ENCODE data around the gene ANK2. TPM values are rescaled to one million over a fixed set of nuclear protein-coding genes. Genes with fewer than 3 reads are reported as not detected.

ANK2 gene
- total RNA-seq, 1 experiment from 2014 or later, result 5.6 TPM

- TF ChIP-seq RAD21 (IDR thresholded peaks at IDR 0.05; ENCODE audit: low read depth), result no peak
- TF ChIP-seq MAX (IDR thresholded peaks at IDR 0.05), result no peak
- TF ChIP-seq ZFX (IDR thresholded peaks at IDR 0.05), result no peak
- no peak for TF ChIP-seq EGR1 (IDR thresholded peaks at IDR 0.05; ENCODE audit: low read depth)
These were observed 123.8 kb downstream of the ANK2 start (continued) for GRCh38 chr4:113173126-113173792.

GRCh38 chr4:113173793-113174264, 124.4 kb downstream of the ANK2 start:
- ATAC-seq (no peak), DNase-seq (ENCODE audit: low read depth, low spot score) (no peak)
- Histone ChIP-seq H3K4me3 (replicated peaks in 1 of 2; ENCODE audit: low read depth in 1 of 2, low read length in 2 of 2) (no peak overlapping the region), H4K20me1 (ENCODE audit: insufficient read depth) (no peaks in the 10 kb centered on the region), H3K9me3 (ENCODE audit: control insufficient read depth in 1 of 2, insufficient read depth in 1 of 2, low read depth in 1 of 2, low read length in 2 of 2) (no peaks in the 10 kb centered on the region), H3K4me1 (ENCODE audit: control insufficient read depth in 1 of 2, insufficient read depth in 2 of 2, low read length in 2 of 2) (no peaks in the 10 kb centered on the region), H3K4me2 (ENCODE audit: low read length) (no peak overlapping the region), H3K9ac (ENCODE audit: low read length) (no peak overlapping the region), H2AFZ (ENCODE audit: low read depth, low read length, poor library complexity, severe bottlenecking) (no peak overlapping the region), H3K36me3 (ENCODE audit: control insufficient read depth in 1 of 2, insufficient read depth in 2 of 2, low read length in 2 of 2) (no peaks in the 10 kb centered on the region), H3K27ac (ENCODE audit: low read depth, low read length) (no peak overlapping the region), H3K79me2 (ENCODE audit: insufficient read depth, low read length) (no peaks in the 10 kb centered on the region), H3K9me2 (ENCODE audit: insufficient read depth) (no peaks in the 10 kb centered on the region), H3K27me3 (ENCODE audit: insufficient read depth, low read length) (no peaks in the 10 kb centered on the region)
- intact Hi-C loops (cut with micrococcal nuclease), result no loop called here
- CTCF ChIA-PET, result no interaction called here
- BruUV-seq (replicated peaks), result no TSS peak
- RAD21 ChIA-PET (ENCODE audit: low non-redundant PET in 1 of 2, low total read pairs in 2 of 2, uncharacterized antibody in 2 of 2, unreplicated experiment in 2 of 2), result no interaction called here
- POLR2A ChIA-PET, result no interaction called here
- TF ChIP-seq CEBPB (IDR thresholded peaks at IDR 0.05; ENCODE audit: low read depth) (no peak), ATF3 (IDR thresholded peaks at IDR 0.05) (no peak), YY1 (IDR thresholded peaks at IDR 0.05; ENCODE audit: extremely low read depth, insufficient replicate concordance, low read depth, low read length) (no peak), SP1 (IDR thresholded peaks at IDR 0.05; ENCODE audit: low read depth) (no peak), CTCF (IDR thresholded peaks at IDR 0.05 in 2 of 3, conservative IDR thresholded peaks at IDR 0.05 in 1 of 3; ENCODE audit: borderline replicate concordance in 1 of 3, insufficient read depth in 1 of 3, low read depth in 2 of 3, low read length in 2 of 3) (no peak), EZH2 (IDR thresholded peaks at IDR 0.05) (no peak), REST (IDR thresholded peaks at IDR 0.05; ENCODE audit: low read depth) (no peak), ZFX (IDR thresholded peaks at IDR 0.05) (no peak), SIN3A (IDR thresholded peaks at IDR 0.05; ENCODE audit: low read depth) (no peak), ZNF274 (IDR thresholded peaks at IDR 0.05; ENCODE audit: low read depth, low read length) (no peak), JUND (IDR thresholded peaks at IDR 0.05) (no peak), MAX (IDR thresholded peaks at IDR 0.05) (no peak)
